Breast epithelium (tissue), 3 donors: ENCODE measurements around the gene GSKIP.

Source experiments
- CTCF ChIP-seq, 3 donors: fragments of 450-650 bp; IDR thresholded peaks; one replicate each; pipeline ENCODE4 v1.5.1; 2016 to 2017; ENCODE audit warnings: antibody characterized with exemption in 3 of 3, mild to moderate bottlenecking in 3 of 3, moderate library complexity in 3 of 3
- POLR2A ChIP-seq: fragments of 450-650 bp; IDR thresholded peaks from one replicate; pipeline ENCODE4 v1.6.1; 2016; ENCODE audit warnings: antibody characterized with exemption, mild to moderate bottlenecking, moderate library complexity

GRCh38 chr14:96370528-96370927 lies 7.2 kb downstream of the GSKIP start:
- no peak for TF ChIP-seq CTCF (IDR thresholded peaks at IDR 0.05)
- no peak for TF ChIP-seq POLR2A
